GM21526 (cell line): ENCODE measurements around the gene LYPD6B.

ENCODE experiments used
- ATAC-seq: cut with Tn5 transposase; IDR thresholded peaks from one replicate; pipeline ENCODE4 v1.9.1; 2021; ENCODE audit warnings: moderate library complexity; ENCODE audit not compliant: unreplicated experiment, low FRiP score

The LYPD6B gene, protein sequence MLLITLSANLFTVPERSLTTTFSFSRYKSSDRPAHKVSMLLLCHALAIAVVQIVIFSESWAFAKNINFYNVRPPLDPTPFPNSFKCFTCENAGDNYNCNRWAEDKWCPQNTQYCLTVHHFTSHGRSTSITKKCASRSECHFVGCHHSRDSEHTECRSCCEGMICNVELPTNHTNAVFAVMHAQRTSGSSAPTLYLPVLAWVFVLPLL

DNA sequence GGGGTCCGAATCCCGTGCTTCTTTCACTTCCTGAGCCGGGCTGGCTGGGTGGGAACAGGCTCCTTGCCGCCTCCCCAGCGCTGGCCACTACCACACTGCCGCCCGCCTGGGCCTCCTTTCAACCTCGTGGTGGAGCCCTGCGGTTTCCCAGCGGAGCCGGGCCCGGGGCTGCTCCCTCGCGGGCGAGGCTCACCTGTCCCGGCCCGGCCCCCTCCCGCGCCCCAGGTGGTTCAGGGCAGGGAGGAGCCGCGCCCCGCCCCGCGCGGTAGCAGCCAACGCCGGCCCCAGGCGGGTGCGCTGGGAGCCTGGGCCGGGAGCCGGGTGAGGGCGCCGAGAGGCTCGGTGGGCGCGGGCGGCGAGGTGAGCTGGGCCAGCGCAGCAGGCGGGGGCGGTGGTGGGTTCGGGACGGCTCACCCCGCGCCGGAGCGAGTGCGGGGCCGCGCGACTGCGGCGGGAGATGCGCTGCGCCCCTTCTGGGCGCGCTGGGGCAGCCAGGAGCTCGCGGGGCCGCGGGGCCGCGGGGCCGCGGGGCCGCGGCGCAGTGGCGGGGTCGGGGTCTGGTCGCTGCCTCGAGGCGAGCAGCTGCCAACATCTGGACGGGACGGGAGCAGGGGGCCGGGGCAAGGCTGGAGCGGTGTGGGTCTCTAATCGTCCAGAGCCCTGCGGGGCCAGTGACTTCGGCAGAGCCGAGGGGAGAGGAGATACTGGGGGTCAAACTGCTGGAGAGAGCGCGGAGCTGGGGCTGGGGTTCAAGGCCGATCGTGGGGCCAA, at the start of gene LYPD6B:
Gene LYPD6B, plus strand, starts transcription at position 258 of the 771 bp plus-strand sequence. CDS start 92,250 bp downstream, outside the sequence.
- ATAC-seq: peak; percentile 73

GRCh38 chr2:148989882-148990493, 48.5 kb upstream of the LYPD6B start:
- peak; percentile 95 for ATAC-seq

DNA sequence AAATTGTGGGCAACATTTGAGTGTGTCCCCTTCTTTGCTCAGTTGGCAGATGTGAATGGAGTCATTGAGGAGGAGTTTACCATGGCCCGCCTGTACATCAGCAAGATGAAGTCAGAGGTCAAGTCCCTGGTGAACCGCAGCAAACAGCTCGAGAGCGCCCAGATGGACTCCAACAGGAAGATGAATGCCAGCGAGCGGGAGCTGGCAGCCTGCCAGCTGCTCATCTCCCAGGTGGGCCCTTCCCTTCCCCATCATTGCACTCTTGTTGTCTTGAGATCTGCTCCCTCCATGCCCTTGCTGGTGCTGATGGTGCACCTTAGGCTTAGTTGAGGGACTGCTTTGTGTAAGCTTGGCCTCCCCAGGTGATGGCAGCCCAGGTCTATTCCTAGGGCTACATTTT, 47.5 kb upstream of the LYPD6B start:
- no peak for ATAC-seq

DNA sequence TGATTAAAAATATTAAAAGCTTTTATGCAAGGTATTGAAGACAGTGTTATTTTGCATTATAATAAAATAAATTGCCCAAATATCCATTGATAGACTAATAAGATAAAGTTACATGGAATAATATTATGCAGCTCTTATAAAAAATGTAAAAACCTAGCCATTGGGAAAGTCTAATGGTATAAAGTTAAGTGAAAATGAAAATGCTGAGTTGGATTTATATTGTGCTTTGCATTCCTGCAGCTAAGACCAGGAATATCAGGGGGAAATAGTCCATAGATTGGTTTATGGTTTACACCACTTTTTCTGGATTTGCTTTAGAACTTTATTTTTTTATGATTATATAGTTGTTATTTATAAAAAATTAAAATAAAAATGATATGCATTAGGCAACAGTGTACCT, 46.1 kb upstream of the LYPD6B start:
- no peak for ATAC-seq

GRCh38 chr2:148993351-148993750, 45.1 kb upstream of the LYPD6B start:
- ATAC-seq: no peak

DNA sequence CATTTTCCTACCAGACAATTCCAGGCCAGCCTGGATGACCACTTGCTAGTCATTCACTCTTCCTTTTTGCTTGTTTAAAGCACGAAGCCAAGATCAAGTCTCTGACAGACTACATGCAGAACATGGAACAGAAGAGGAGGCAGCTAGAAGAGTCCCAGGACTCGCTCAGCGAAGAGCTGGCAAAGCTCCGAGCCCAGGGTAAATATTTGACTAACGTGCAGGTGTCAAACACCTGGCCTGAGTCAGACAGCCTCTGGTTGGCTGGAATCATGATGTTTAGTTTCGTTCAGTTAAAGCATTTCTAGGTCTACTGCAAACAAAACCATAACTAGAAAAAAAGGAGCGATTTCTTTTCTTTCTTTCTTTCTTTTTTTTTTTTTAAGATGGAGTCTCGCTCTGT, 44.2 kb upstream of the LYPD6B start:
- no peak for ATAC-seq

DNA sequence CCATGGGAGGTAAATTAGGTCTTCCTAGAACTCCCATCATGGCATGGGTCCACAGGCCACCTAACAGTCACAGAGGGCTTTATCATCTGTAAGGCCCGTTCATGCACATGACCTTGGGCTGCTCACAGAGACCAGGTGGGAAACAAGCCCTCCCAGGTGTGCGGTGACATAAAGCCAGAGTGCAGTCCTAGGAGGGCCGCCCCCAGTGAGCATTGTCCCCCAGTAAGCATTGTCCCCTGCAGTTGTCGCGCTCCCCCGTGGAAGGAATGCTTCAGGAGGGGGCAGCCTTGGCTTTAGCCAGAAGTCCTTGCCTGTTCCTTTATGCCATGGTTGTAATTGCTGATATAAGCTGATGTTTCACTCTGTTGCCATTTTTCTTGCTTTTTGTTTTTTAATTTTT, 41.7 kb upstream of the LYPD6B start:
- no peak for ATAC-seq

DNA sequence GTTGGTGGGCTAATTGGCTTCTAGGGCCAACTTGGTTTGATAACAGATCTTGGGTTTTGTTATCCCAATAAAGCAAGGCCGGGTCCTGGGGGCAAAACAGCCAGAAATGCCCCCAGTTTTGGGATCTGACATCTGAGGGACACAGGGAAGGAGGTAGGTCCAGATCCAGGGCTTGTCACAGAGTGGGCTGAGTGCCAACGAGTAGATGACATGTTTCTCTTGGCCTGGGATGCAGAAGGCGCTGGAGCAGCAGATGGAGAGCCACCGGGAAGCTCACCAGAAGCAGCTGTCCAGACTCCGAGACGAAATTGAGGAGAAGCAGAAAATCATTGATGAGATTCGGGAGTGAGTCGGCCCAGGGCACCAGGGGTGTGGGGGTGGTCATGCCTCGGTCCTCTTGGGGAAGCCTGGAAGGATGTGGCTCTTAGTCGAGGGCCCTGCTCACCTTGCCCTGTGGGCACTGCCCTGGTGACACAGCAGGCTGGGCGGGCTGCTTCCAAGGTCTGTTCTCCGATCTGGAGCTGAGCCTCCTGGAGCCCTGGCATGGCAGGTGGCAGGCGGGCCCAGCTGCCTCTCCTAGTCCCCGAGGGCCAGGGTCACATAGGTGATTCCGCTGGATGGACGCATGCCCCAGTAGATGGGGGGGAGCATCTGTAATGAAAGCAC, 40.2 kb upstream of the LYPD6B start:
- ATAC-seq: no peak

DNA sequence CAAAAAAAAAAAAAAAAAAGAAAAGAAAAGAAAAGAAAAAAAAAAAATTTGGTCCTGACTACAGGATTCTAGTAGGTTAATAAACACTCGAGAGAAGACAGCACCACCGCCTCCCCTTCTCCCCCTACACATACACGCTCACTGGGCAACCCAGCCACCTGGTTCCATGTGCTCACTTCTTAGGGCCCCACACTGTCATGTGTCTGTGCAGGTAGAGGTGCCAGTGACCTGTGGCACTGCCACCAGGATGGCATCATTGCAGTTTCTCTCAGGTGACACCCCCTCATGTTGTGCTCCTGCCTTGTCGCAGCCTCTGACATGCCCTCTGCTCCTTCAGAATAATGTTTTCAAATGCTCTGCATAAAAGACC, 39.7 kb upstream of the LYPD6B start:
- ATAC-seq: no peak

DNA sequence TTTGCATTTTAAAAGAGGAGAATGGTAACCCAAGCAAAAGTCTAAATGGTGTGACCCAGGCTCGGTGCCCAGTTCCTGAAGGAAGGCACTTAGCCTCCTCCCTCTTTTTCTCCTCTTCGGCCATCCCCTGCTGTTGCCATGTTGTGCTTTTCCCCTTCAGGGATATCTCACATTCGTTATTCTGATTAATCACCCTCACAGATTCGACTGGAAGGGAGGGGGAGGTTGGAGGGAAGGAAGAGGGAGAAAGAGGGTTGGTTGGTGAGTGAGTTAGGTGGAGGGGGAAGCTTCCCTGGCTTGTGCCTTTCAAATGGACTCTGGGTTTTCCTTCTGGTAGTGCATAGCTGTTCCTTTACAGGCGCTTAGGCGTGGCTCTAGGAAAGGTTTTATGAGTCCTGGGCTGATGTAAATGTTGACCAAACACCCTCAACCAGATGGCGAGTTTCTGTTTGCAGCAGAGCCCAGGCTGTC, 39.0 kb upstream of the LYPD6B start:
- ATAC-seq: no peak

- ATAC-seq: no peak
These were observed 38.2 kb upstream of the LYPD6B start for GRCh38 chr2:149000158-149000938.

DNA sequence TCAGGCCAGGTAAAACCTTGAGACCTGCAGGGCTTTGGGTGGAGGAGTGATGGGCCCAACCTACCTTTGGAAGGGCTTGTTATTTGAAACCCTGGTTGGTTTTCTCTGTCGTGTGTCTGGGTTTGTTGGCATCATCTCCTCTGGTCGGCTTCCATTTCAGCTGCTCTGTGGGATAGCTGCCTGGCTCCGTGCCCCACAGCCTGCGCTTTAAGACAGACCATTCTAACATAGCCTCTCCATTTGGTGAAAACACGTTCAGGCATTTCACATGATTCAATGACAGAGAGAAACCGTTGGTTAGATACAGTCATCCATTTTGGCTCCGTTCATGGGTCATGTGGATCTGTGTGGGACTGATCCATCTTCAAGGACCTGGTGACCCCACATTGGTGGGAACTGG, 37.0 kb upstream of the LYPD6B start:
- ATAC-seq: no peak

- no peak for ATAC-seq
These were observed 36.1 kb upstream of the LYPD6B start for GRCh38 chr2:149002378-149002890.

DNA sequence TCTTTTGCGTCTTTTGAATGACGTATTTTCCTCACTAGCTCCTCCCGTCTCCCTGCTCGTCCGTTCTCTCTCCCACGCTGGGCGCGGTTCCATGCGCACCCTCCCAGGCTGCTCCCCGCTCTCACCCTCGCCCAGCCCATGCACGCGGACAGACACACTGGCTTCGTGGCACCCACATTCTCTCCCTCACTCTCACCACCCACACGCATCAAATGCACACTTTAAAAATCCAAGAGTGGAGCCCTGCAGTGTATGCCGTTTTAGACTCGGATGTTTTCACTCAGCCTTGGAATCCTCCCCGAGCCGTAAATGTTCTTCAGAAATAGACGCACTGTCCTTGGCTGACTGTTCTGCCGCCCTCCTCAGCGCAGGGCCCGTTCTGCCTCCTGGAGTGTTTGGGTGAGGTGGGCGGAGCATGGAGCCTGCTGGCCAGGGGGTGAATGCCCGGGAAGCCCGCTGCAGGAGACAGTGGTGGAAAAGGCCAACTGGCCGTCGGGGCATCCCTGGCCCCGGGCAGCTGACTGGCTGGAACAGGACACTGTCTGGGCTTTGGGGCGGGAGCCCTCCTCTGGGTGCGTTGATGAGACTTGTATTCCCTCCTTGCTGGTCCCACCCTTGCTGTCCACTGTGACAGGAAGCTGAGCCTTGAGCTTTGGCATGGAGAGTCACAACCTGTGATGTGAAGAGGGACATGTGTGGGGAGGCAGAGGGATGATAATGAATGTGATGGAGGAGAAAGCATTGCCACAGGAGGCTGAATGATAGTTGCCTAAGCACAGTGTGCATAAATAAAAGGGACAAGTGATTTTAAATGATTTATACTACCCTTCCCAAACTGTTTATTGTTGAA, 35.4 kb upstream of the LYPD6B start:
- ATAC-seq: no peak

DNA sequence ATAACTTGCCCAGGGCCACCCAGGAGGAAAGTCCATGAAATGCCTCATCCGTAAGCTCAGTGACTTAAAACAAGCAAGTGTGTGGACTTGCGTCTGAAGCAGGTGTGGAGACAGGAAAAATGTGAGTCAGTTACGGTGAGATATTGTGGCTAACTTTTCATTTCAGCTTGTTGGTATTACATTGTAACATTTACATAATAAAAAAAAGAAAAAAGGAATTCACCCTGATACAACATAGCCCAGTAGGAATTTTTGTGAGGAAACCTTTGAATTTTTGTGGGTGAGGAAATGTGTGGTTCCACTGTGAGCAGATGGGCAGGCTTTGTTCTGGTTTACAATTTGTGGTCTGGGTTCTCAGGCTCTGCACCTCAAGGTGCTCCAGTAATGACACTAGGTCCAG, 33.7 kb upstream of the LYPD6B start:
- ATAC-seq: no peak

GRCh38 chr2:149005471-149006077, 32.9 kb upstream of the LYPD6B start:
- ATAC-seq: no peak

DNA sequence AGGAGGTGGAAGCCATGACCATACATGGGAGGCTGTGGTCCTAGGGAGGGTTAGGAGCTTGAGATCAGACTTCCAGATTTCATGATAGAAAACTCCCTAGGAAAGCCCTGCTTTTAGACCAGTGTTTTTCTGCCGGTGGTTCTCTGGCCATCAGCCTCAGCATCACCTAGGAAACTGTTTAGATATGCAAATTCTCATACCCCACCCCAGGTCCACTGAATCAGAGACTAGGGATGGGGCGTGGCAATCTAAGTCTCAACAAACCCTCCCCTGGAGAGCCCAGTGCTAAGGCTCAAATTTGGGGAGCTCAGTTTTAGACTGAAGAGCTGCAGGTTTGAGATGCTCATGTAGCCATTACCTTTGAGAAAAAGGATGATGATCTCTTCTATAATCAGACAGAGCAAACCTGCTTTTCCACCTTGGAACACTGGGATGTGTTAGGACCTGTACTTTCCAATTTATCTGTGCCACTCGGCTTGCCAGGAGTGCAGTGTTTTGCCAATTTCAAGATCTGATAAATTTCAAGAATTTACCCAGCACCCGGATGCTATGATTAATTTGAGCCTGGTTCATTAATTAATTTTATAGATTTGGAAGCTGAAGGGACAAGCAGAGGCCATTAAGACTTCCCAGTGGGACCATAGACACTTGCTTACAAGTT, 31.5 kb upstream of the LYPD6B start:
- no peak for ATAC-seq

- no peak for ATAC-seq
These were observed 30.1 kb upstream of the LYPD6B start for GRCh38 chr2:149008381-149008780.
